Measurements from ENCODE around the gene NOTCH2.
"Not testable (repeated sequence)": the region's sequence is repeated elsewhere in the genome, so short reads cannot be mapped to it uniquely, and the experiment has no call there.

Gene NOTCH2

DNA sequence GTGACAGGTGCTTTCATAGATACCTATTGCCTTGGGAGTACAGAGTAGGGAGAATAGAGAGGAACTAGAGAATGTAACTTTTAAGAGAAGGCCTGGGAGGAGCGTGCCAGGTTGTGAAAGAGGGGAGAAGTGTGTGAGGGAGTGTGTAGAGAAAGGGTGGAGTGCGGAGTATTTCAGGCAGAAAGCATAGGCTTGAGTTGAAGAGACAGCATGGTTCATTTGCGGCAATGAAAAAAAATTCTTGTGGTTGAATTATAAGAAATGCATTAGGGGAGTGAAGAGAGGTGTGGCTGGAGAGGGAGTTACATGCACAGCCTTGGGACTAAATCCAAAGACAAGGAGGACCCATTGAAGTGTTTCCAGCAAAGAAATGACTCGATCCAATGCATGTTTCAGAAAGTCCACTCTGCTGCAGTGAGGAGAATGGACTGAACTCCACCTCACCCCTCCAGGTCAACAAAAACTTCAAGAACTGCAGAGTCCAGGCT is 91.4 kb downstream of the NOTCH2 start:
- CTCF ChIA-PET, result interaction anchor here (1.3 to 1.6 kb wide), 2 partner anchors 10 to 30 kb away, joined by 4 read pairs; no protein-coding TSS in a partner anchor
- TF ChIP-seq, protein P1, sequence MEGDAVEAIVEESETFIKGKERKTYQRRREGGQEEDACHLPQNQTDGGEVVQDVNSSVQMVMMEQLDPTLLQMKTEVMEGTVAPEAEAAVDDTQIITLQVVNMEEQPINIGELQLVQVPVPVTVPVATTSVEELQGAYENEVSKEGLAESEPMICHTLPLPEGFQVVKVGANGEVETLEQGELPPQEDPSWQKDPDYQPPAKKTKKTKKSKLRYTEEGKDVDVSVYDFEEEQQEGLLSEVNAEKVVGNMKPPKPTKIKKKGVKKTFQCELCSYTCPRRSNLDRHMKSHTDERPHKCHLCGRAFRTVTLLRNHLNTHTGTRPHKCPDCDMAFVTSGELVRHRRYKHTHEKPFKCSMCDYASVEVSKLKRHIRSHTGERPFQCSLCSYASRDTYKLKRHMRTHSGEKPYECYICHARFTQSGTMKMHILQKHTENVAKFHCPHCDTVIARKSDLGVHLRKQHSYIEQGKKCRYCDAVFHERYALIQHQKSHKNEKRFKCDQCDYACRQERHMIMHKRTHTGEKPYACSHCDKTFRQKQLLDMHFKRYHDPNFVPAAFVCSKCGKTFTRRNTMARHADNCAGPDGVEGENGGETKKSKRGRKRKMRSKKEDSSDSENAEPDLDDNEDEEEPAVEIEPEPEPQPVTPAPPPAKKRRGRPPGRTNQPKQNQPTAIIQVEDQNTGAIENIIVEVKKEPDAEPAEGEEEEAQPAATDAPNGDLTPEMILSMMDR (IDR thresholded peaks at IDR 0.05; ENCODE audit: control extremely low read depth, extremely low read depth, low read depth, missing control alignments), result no peak
- POLR2A ChIA-PET, result no interaction called here
- no peak for DNase-seq (ENCODE audit: extremely low spot score)

DNA sequence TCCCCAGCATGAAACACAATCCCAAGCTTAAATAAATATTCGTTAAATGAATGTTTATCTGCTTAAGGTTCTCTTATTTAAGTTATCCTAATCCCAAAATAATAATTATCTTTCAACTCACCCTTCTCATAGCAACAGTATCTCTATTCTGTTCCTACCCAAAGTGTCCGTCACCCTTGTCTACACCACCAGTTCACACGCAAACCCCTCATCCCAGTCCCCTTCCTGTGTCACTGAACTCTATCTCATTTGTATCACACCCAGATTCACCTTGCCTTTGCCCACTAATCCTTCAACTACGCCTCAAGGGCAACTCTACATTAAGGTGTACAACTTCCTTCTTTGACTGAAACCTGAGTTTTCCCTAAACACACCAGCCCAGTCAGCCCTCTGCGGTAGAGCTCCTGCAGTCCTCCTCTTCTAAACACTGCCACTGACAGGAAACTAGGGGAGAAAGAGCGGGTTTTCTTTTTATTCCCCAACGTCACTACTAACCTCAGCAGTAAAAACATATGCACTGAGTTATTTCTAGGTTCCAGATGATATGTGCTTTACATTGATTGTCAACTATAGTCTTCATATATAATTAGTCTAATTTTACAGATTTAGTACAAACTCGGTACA is 92.2 kb downstream of the NOTCH2 start:
- DNase-seq (ENCODE audit: extremely low spot score); POLR2A ChIA-PET: not testable (repeated sequence)
- CTCF ChIA-PET, result interaction anchor here (1.6 kb wide), 1 partner anchor 9 kb away, joined by 4 read pairs; no protein-coding TSS in a partner anchor

DNA sequence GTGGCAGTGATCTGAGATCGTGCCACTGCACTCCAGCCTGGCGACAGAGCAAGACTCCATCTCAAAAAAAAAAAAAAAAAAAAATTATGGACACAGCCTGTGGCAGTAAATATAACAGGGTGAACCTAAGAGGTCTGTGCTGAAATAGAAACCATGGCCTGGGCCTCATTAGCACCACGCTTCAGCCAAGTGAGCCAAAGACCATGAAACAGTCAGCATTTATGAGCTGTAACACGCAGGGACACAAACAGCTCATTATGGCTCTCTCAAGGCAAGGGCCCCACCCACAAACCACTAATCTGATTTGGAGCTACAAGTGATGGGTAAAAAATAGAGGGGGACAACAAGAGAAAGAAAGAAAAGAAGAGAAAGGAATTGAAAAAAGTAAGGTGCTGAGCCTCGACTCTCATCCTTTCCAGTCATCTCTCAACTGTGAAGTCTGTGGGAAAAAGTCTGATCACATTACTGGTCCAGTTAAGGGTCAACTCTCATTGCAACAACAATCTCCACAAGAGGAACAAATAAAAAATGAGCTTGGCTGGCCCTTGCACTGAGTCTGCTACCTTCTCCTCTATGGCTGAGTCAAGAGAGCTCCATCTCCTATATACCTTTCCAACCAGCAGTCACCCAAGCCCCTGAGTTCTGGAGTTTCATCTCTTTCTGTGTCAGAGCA is 93.7 kb downstream of the NOTCH2 start:
- DNase-seq (ENCODE audit: extremely low spot score); POLR2A ChIA-PET: not testable (repeated sequence)
- CTCF ChIA-PET, result interaction anchor here (2.6 kb wide), 1 partner anchor 27 kb away, joined by 10 read pairs; no protein-coding TSS in a partner anchor

DNA sequence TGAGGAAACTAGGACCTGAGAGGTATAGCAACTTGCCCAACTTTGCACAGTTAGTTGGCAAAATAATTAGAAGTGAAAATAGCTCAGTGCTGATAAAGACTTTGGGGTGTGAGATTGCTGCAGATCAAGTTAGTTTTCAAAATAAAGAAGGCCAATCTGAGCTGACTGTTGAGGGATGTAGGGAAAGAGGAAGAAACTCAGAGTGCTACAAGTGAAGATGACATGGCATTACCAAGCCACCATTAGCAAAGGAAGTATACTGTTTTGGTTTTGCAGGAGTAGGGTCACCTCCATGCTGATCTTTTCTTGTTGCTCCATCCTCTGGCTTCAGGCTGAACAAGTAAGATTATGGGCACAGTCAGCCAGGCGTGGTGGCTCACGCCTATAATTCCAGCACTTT is 94.5 kb downstream of the NOTCH2 start:
- TF ChIP-seq, protein P1 (IDR thresholded peaks at IDR 0.05; ENCODE audit: control extremely low read depth, extremely low read depth, low read depth, missing control alignments), result no peak
- POLR2A ChIA-PET, result no interaction called here
- DNase-seq (ENCODE audit: extremely low spot score), result no peak
- CTCF ChIA-PET, result interaction anchor here (2.6 kb wide), 1 partner anchor 27 kb away, joined by 10 read pairs; no protein-coding TSS in a partner anchor

DNA sequence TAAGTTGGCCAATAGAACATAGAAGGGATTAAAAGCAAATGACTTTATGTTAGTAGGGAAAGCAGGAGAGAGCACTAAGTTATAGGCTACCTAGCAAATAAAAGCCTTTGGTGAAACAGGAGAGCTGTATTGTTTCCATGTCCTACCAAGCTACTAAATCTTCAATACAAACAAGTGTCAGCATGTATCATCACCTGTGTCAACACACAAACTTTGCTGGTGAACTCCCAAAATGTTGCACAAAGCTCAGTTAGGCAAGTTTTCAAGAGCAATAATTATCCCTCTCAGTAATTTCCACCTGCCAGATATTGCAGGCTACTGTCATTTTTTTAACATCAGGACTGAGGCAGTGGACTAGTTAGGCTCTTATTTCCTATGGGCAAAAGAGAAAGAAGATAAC is 95.4 kb downstream of the NOTCH2 start:
- ChIA-PET POLR2A (no interaction called here), CTCF (interaction anchor here (1.0 to 2.6 kb wide), 2 partner anchors 8 to 26 kb away, joined by 3 to 10 read pairs; no protein-coding TSS in a partner anchor)

DNA sequence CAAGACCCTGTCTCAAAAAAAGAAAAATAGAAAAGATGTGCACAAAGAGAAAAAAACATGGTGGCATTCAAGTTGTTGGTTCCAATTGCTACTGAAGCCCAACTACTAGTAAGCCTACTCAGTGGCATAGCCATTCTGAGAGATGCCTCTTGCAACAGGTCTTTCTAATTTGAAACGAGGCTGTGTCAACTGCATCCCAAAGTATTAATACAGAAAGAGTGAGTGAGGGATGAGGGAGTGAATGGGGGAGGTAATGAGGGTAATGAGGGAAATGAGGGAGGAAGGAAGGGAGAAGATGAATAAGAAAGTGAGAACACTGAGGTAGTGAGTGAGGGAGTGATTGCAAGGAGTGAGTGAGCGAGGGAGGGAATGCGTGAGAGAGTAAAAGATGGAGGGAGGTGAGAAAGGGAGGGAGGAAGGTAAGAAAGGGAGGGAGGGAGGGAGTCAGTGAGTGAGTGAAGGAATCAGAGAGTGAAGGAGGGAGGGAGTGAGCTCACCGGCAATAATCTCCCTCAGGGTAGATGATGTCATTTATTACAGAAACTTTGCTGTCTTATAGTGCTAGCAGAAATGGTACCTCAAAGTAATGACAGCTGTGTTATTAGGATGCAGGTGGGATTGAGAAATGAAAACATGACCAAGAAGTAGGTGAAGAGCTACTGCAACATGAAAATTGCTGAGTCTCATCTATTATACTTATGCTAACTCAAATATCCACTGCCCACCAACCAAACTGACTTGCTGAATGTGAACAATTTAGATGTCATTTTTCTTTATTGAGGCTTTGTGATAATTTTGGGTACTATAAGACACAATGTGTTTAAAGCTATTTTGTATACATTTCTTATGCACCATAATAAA is 97.5 kb downstream of the NOTCH2 start:
- no peak for DNase-seq (ENCODE audit: extremely low spot score)
- CTCF ChIA-PET, result interaction anchor here (1.0 to 1.7 kb wide), 4 partner anchors 11 to 23 kb away, joined by 3 to 6 read pairs (median 5); no protein-coding TSS in a partner anchor
- POLR2A ChIA-PET, result no interaction called here
- TF ChIP-seq, protein P1 (IDR thresholded peaks at IDR 0.05; ENCODE audit: control extremely low read depth, extremely low read depth, low read depth, missing control alignments), result no peak

More for the DNA sequence above, 95.4 kb downstream of the NOTCH2 start:
- TF ChIP-seq, protein P1 (IDR thresholded peaks at IDR 0.05; ENCODE audit: control extremely low read depth, extremely low read depth, low read depth, missing control alignments), result no peak
- no peak for DNase-seq (ENCODE audit: extremely low spot score)

DNA sequence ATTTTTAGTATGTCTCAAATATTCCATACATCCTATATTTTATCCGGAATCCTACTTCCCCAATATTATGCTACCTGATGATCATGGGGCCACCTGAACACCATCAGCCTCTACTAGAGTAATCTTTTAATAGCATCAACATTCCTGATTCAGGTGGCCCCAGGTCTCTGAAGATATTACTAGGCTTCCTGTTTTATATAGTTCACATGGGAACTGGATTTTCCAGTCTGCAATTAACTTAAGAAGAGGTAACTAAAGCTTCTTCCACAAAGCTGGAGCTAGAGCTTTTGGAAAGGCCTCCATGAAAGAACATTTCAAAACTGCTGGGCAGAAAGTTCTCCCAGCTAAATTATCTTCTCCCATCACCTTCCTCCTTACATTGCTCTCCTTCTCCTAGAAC is 100.9 kb downstream of the NOTCH2 start:
- DNase-seq (ENCODE audit: extremely low spot score), result no peak
- ChIA-PET POLR2A (no interaction called here), CTCF (interaction anchor here (0.7 to 10.9 kb wide), 16 partner anchors 9 to 209 kb away, joined by 3 to 100 read pairs (median 4); no protein-coding TSS in a partner anchor)
- TF ChIP-seq, protein P1 (IDR thresholded peaks at IDR 0.05; ENCODE audit: control extremely low read depth, extremely low read depth, low read depth, missing control alignments), result no peak
